GM18909 (cell line): Measurements from ENCODE around the gene RAB31.
"Not testable (repeated sequence)": the region's sequence is repeated elsewhere in the genome, so short reads cannot be mapped to it uniquely, and the experiment has no call there.

Source experiments
- ATAC-seq: cut with Tn5 transposase; IDR thresholded peaks from one replicate; pipeline ENCODE4 v1.9.1; 2021; ENCODE audit warnings: mild to moderate bottlenecking; ENCODE audit not compliant: unreplicated experiment, poor library complexity

RAB31 gene

DNA sequence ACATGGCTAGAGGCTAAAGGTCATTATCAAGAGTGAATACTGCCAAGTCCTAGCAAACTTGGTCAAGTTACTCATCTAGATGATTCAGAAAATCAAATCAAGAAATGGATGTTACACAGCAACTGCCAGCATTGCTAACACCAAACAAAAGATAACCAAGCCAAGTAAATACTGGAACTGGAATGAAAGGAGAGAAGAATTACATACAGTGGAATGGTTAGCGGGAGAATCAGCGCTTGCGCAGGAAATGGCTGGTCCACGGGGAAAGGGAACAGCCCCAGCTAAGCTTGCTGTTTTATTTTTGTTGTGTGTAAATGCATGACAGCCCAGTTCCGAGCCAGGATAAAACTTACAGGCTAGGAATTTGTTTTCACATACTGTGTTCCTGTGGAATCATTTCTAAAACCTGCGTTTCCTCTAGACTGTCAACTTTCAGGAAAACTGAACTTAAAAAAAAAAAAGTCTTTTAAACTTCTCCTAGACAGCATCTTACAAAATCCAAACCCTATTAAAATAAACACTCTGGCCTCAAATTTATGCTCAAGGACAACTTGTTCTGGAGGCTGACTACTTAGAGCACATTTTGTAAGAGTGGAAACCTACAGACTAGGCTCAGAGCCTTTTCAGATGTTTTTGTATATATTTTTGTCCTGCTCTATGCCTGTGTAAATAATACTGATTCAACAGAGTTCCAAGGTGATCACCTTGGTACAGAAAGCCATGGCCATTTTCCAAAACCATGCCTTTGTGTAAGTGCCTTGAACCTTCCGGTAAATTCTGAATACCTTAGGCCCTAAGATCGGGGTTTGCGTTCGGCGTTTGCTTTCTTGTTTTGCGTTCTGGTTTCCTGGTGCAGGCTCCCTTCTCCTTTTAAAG is 146.9 kb downstream of the RAB31 start:
- no peak for ATAC-seq

DNA sequence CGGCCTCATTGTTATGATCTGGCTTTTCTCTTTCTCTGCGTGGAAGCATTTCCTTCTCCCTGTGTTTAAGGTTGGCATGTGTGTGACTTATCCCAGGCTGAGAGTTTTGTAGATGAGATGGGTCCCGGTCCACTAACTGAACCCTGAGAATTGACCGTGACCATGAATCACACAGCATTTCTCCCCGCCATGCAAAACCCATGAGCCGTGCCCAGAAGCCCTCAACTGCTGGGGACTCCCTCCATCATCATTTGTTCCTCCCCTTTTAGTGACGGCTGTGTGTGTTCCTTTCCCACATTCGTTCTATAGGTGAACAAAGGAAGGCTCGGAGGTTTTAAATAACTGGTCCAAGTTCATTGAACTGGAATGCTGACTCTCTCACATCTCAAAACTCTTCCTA is 147.6 kb downstream of the RAB31 start:
- ATAC-seq, result no peak

DNA sequence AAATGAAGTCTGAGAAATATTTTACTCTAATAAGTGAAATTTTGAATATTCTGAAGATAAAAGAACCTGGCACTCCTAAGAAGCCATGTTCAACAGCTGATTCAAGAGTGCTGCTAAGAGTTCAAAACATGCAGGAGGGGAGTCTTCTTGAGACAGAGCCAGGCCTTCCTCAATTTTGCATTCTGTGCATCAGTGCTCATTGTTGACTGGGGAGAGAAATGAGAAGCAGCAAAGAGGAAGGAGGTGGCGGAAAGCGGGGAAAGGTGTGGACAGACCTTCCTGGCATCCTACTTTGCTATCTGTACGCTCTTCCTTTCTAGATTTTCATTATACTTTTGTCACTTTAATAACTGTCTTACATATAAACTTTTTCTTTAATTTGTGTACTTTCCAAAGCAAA is 148.0 kb downstream of the RAB31 start:
- no peak for ATAC-seq

DNA sequence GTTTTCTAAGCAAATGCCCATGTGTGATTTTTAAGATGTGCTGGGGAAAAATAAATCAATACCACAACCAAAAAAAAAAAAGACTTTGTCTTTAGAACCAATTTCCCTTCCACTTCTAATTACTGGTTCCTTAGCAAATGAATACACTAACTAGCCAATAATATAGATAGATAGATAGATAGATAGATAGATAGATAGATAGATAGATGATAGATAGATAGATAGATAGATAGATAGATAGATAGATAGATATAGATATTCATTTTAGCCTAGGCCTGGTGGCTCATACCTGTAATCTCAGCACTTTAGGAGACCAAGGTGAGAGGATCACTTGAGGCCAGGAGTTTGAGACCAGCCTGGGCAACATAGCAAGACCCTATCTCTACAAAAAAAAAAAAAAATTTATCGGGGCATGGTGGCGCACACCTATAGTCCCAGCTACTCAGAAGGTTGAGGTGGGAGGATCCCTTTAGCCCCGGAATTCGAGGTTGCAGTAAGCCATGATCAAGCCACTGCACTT is 149.4 kb downstream of the RAB31 start:
- ATAC-seq, result not testable (repeated sequence)

DNA sequence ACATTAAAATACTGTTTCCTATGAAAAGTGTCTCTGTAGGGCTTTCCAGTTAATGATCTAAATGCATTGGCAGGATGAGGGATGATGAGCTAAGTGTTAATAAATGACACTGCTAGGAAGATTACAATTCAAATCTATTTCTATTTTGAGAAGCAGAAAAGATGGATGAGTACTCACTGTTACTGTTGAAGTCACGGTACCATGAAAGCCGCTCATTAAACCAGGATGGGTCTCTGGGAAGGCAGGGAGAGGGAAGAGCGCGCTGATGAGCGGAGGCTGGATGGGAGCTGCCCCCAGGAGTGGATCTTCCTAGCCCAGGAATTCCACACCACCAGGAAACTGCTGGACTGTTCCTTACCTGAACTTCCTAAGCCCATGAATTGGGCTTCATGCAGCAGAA is 150.5 kb downstream of the RAB31 start:
- no peak for ATAC-seq

DNA sequence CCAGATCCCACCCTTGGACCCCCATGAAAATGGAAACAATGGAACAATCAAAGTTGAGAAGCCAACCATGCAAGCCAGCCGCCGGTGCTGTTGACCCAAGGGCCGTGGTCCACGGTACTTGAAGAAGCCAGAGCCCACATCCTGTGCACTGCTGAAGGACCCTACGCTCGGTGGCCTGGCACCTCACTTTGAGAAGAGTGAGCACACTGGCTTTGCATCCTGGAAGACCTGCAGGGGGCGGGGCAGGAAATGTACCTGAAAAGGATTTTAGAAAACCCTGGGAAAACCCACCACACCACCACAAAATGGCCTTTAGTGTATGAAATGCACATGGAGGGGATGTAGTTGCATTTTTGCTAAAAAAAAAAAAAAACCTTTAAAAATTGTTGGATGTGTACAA is 151.1 kb downstream of the RAB31 start:
- no peak for ATAC-seq

DNA sequence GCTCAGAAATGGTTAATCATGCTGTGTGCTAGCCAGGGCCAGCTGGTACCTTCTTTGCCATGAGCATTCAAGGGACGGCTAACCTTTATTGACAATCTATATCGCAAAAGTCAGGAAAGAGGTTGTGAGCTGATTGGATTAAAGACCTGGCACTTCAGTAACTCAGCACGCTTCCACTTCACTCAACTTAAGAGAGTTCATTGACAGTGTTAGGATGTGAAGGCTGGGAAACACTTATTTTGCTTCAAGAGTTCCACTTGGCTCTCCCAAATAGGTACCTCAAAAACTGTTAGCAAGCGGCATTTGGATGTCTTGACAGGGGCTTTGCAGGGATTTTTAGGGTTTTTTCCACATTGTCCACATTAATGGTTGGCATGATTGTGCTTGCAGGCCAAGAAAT is 152.6 kb downstream of the RAB31 start:
- ATAC-seq, result no peak

DNA sequence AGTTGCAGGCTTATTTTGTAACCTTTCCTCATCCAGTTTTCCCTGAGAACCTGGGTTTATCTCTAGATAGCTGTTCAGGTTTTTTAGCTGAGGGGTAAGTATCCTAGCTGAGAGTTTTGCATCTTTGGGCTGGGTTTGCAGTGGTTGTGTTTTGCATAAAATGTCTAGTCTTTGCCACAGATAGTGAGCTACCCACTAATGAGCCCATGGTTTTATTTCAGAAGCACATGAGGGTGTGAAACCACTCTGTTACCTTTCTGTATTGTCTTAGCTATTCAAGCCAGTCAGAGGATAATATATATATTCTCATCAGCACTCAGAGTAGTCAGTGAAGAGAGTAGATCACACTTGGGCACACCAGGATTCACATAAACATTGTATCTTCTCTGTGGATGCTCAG is 153.1 kb downstream of the RAB31 start:
- ATAC-seq, result peak; percentile 79

DNA sequence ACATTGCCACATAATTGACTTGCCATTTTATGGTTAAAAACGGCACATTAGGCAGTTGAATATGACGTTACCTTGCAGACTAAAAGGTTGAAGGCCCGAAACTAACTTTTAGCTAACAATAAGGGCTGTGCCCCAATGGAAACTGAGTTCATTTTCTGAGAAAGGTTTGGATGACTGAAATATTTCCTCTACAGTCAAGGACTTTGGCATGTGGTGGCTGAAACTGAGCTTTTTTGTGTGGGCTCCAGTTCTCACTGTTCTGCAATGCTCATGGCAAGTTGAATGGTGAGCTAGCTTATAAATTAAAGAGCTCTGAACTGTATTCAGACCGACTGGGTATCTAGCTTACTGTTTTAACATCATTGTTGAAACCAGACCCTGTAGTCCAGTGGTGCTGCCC is 153.8 kb downstream of the RAB31 start:
- peak; percentile 80 for ATAC-seq

DNA sequence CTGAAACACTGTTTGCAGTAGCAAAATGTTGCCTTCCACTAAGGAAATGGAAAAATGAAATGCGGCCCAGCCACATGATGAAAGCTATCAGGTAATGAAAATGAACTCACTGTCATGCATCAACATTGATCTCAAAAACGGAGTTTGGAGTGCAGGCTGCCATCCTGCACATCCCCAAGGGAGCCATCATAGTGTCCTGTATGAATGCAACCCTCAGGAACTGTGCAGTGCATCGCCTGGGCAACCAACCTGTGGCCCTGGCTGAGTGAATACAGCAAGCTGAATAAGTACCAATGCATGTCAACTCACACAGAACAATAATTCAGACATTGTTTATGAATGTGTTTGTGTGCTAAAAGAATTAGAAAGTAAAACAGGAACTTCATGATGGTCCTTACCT is 154.6 kb downstream of the RAB31 start:
- ATAC-seq, result no peak

DNA sequence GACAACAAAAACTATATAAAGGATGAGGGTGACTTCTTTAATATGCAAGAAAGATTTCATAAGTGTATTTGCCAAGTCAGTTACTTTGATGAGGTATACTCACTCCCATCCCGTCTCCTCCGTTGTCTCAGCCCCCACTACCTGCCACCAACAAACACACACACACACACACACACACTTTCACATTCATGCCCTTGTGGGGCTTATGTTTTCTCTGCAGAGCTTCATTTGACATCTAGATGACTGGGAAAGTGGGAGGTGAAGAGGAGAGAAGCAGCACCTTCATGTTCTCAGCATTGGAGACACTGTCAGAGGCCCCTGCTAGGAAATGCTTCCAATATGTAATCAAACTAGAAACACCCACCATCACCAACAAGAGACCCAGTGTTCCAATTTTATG is 155.2 kb downstream of the RAB31 start:
- ATAC-seq, result no peak

DNA sequence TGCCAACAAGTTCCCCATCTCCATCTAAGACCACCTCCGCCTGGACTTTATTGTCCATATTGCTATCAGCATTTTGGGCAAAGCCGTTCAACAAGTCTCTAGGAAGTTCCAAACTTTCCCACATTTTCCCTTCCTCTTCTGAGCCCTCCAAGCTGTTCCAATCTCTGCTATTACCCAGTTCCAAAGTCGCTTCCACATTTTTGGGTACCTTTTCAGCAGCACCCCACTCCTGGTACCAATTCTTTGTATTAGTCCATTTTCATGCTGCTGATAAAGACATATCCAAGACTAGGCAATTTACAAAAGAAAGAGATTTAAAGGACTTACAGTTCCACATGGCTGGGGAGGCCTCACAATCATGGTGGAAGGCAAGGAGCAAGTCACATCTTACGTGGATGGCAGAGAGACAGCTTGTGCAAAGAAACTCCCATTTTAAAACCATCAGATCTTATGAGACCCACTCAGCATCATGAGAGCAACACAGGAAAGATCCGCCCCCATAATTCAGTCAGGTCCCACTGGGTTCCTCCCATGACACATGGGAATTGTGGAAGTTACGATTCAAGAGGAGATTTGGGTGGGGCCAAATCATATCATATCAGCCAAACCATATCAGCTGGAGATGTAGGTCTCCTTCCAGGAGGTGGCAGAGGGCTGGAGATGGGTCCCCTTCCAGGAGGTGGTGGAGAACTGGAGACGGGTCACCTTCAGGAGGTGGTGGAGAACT is 157.8 kb downstream of the RAB31 start:
- ATAC-seq, result no peak

DNA sequence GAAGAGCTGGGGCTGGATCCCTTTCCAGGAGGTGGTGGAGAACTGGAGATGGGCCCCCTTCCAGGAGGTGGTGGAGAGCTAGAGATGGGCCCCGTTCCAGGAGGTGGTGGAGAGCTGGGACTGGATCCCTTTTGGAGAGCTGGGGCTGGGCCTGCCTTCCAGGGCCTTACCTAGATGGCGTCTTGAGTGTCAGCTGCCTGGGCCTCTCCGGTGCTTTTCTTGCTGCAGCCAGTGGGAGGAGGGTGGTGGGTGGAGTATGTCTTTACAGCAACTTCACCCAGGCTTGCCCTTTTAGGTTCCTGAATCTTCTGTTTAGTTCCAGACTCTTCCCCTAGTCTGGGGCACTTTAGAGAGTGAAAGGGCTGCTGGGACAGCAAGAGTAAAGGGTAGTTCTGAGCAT is 158.5 kb downstream of the RAB31 start:
- no peak for ATAC-seq

DNA sequence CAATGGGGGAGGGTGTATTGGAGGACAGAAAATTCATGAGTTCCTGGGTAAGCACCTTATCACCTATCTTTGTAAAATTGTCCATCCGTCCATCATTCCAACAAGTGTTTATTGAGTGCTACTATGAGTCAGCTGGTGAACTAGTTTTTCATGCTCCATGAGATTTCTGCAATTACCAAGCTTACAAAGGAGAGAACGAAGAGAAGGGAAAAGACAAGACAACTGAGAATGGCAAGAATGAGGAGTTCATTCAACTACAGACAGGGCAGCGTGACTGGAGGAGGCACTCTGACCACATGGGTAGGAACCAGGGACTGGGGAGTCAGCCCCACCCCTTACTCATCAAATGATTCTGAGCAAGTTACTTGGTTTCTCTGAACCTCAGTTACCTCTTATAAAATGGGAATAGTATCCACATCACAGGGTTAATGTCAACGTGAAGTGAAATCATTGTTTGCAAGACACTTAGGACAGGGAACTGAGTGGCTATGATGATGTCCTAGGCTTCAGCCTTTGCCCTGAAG is 159.0 kb downstream of the RAB31 start:
- ATAC-seq, result no peak

DNA sequence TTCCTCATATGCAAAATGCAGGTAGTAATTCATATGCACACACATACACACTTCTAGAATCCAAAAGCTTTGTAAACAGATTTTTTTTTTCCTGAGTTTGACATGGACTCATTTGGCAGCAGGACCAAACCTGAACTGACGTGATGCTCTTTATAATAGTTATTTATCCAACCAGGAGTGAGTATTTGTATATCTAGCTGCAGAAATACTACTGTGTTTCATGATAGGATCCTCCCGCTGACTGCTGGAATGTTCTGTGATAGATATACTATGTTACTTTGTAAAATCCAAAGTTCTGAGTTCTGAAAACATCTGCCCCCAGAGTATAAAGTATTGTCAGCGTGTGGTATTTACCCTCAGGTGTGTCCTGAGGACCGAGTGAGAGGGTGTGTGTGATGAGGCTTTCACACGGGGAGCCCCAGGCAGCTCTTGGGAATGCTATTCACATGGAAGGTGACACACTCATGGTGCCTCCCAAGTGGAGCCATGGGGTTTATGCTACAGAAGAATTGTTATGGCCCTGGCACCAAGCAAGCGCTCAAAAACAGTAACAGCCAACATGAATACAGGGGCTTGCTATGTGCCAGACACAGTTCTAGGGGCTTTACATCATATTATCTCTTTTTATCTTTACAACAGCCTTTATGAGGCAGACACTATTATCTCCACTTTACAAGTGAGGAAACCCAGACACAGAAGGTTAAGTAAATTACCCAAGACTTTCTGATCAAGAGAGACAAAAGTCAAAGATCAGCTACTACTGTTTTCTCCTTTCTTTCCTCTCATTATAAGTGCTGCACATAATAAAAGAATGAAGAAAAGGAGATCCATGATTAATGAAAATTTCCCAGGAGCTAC is 161.0 kb downstream of the RAB31 start:
- ATAC-seq, result no peak

DNA sequence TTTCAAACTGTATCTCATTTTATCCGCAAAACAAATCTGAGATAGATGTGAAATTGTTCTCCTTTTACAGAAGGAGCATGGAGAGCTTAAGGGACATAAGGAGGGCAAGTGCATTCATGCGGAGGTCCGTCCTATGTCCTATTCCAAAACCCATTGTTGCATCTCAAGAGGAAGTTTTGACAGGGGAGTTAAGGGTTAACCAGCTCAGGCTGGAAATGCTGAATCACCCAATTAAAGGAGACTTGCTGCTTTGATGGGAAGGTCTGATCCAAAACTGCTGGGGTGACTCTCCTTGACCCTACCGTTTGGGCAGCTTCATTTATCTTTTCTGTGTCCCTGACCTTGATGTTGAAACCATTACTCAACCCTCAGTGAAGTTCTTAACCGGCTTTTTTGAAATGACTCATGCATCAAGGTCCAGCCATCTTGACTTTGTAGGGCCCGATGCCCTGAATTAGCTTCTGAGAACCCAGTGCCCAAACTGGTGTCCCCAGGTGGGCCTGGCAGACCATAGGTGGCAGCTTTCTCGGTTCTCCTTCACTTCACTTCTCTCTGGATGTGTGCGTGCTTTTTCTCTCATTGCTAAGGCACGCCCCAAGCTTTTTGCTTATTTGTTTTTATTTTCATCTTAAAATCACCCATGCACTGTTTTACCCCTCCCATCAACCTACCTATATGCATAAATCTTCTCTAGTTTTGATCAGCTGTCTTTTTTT is 161.8 kb downstream of the RAB31 start:
- ATAC-seq, result peak; percentile 78

DNA sequence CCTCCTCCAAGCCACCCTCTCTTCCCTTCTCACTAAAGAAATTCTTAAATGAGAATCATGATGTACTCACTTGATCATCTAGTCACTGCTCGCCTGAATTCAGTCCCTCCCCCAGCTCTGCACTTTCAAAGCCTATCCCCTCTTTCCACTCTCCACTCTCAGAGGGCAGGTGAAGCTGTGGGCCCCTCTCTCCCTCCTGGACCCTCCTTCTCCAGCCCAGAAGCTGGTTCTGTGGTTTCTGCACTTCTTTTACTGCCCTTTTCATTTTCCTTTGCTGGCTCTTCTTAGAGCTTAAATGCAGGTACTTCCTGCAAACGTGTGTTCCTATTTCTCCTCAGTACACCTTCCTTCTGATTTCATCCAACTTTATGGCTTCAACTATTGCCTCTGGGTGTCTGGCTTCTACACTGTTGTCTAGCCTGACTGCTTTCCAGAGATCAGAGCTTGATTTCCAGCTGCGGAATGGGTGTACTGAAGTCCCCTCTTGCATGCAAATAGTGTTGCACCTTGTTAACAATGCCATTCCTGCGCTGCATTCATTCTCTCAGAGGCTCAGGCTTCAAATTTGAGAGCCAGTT is 162.4 kb downstream of the RAB31 start:
- ATAC-seq, result peak; percentile 21

DNA sequence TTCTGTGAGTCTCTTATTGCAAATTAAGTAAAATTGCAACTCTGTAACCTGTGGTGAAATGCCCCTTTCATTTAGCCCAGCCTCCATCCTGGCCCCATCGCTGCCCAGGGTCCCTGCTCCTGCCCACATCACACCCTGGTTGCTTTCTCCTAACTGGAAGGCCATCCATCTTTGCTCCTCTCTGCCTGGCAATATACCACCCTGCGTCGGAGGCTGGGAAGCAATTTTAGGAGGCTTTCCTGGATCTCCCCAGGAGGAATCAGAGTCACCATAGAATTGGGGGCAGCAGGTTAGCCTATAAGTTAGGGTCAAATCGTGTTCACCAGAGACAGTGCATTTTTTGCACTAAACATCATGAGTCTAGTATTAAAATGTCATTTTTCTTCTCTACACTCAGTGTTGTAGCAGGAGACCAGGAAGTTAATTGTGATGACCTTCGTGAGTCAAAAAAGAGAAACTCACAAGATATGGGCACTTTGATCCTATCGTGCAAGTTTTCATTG is 163.2 kb downstream of the RAB31 start:
- ATAC-seq, result no peak

DNA sequence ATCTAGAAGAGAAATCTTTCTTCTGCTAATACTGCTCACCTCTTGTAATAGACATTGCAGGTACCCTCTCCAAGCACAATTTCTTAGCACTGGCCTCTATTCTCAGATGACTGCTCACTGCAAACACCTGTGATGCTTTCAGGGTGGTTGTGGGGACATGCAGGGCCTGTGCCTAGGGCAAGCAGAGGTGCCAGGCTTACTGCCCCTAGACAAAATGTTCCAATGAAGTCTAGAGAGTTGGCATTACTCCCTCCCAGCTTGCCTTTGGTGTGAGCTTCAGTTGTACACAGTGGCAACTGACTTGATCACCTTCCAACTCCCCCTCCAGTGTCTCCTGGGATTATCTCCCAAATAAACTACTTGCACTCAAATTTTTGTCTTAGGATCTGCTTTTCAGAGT is 164.7 kb downstream of the RAB31 start:
- no peak for ATAC-seq
